ENCODE results near the gene TSPAN2. TPM values are rescaled to one million over a fixed set of nuclear protein-coding genes. Genes with fewer than 3 reads are reported as not detected.

The TSPAN2 gene
- total and polyA plus RNA-seq, 2 donors (not counting 3 experiments of a cell fraction or from before 2014, with no cell fraction given), result 1.5 to 5.0 TPM

- H3K27ac ChIP-seq (ENCODE audit: insufficient read depth, low read depth, low read length), result no peak overlapping the region
- no peaks in the 10 kb centered on the region for H3K4me1 ChIP-seq (ENCODE audit: control insufficient read depth, extremely low read depth, insufficient read depth, low read length)
- no peak overlapping the region for H3K4me2 ChIP-seq (ENCODE audit: insufficient read depth, low read length)
- ChIA-PET POLR2A (no interaction called here), CTCF (no interaction called here)
- H3K9me3 ChIP-seq (replicated peaks; ENCODE audit: control insufficient read depth, insufficient read depth, low read length), result no peaks in the 10 kb centered on the region
- H3K9ac ChIP-seq (replicated peaks; ENCODE audit: extremely low read depth, insufficient read depth, low read length), result no peak overlapping the region
- intact Hi-C loops (cut with micrococcal nuclease), result no loop called here
- H3K36me3 ChIP-seq (ENCODE audit: control insufficient read depth in 2 of 2, extremely low read depth in 1 of 2, insufficient read depth in 2 of 2, low read length in 2 of 2), result no peaks in the 10 kb centered on the region
- dilution Hi-C loops (cut with MboI; ENCODE audit: extremely low pct_ligation_motif_present, low sequenced_read_pairs), result no loop called here
- H4K20me1 ChIP-seq (replicated peaks; ENCODE audit: control insufficient read depth, extremely low read depth, insufficient read depth, low read length), result no peaks in the 10 kb centered on the region
- BruUV-seq (replicated peaks), result no TSS peak
- H3K27me3 ChIP-seq (ENCODE audit: control insufficient read depth in 2 of 2, insufficient read depth in 2 of 2, low read length in 2 of 2), result peaks cover 5 to 8% of the 10 kb centered on the region in 2 experiments
- H3K4me3 ChIP-seq (replicated peaks in 1 of 3; ENCODE audit: insufficient read depth in 1 of 3, low read depth in 1 of 3, low read length in 3 of 3), result no peak overlapping the region
- H3K9me1 ChIP-seq (replicated peaks; ENCODE audit: control insufficient read depth, extremely low read depth, insufficient read depth, low read length), result no peaks in the 10 kb centered on the region
- no peaks in the 10 kb centered on the region for H3K79me2 ChIP-seq (ENCODE audit: control insufficient read depth, insufficient read depth, low read length)
- DNase-seq (ENCODE audit: low read depth, low spot score) (no peak), FAIRE-seq (no peak)
- no peak for TF ChIP-seq MAX (IDR thresholded peaks at IDR 0.05; ENCODE audit: insufficient read depth, insufficient read length)
- no peak for TF ChIP-seq FOS (IDR thresholded peaks at IDR 0.05; ENCODE audit: borderline replicate concordance, insufficient read depth, low read length)
- no peak for TF ChIP-seq POLR2AphosphoS5 (IDR thresholded peaks at IDR 0.05; ENCODE audit: insufficient read depth, low read depth, low read length)
- TF ChIP-seq CTCF (IDR thresholded peaks at IDR 0.05; ENCODE audit: extremely low read depth in 1 of 2, insufficient read depth in 1 of 2, low read depth in 1 of 2, low read length in 2 of 2), result no peak
- TF ChIP-seq POLR2A (IDR thresholded peaks at IDR 0.05; ENCODE audit: low read depth, low read length), result no peak
- no peak for TF ChIP-seq EZH2 (IDR thresholded peaks at IDR 0.05; ENCODE audit: borderline replicate concordance, low read depth, low read length, severe bottlenecking)
- no peak for TF ChIP-seq MYC (IDR thresholded peaks at IDR 0.05; ENCODE audit: low read depth, low read length)
- no peak for TF ChIP-seq GATA2 (IDR thresholded peaks at IDR 0.05; ENCODE audit: insufficient read depth, insufficient read length, low read depth, low read length)
- no peak for TF ChIP-seq JUN (IDR thresholded peaks at IDR 0.05; ENCODE audit: borderline replicate concordance, insufficient read depth, insufficient read length, low read depth)
- no peak overlapping the region for H2AFZ ChIP-seq (ENCODE audit: low read depth, low read length)
Observed at GRCh38 chr1:115074839-115075534, 14.3 kb downstream of the TSPAN2 start.

All from endothelial cell of umbilical vein (primary cell).